UCSD-AML1 (cell line): ENCODE measurements around the gene C17orf67.

Source experiments
- DNase-seq: peaks from one replicate; lab custom pipeline; 2025; ENCODE audit not compliant: unreplicated experiment; lab: John Stamatoyannopoulos, UW

The C17orf67 gene

GRCh38 chr17:56833809-56834379 is at the start of gene C17orf67, which contains the start of gene DGKE:
C17orf67 (minus strand) TSS chr17:56833920; CDS start chr17:56815810, 18,110 bp downstream.
DGKE (plus strand) TSS chr17:56834151; CDS start chr17:56834796, 645 bp downstream.
- DNase-seq, result peak; percentile 98

- DNase-seq, result no peak
Measured at GRCh38 chr17:56881685-56882295, 48.1 kb upstream of the C17orf67 start.

GRCh38 chr17:56880571-56880970 is 46.9 kb upstream of the C17orf67 start:
- DNase-seq, result no peak

GRCh38 chr17:56880133-56880532 is 46.4 kb upstream of the C17orf67 start:
- DNase-seq, result no peak

- DNase-seq, result no peak
Measured at GRCh38 chr17:56879280-56879679, 45.6 kb upstream of the C17orf67 start.

- no peak for DNase-seq
Measured at GRCh38 chr17:56876766-56877179, 43.1 kb upstream of the C17orf67 start.

- no peak for DNase-seq
Measured at GRCh38 chr17:56870081-56870651, 36.4 kb upstream of the C17orf67 start.

GRCh38 chr17:56868716-56869115 is 35.0 kb upstream of the C17orf67 start:
- no peak for DNase-seq

GRCh38 chr17:56867948-56868376 is 34.2 kb upstream of the C17orf67 start:
- DNase-seq, result no peak

- DNase-seq, result no peak
Measured at GRCh38 chr17:56866496-56866895, 32.8 kb upstream of the C17orf67 start.

- no peak for DNase-seq
Measured at GRCh38 chr17:56866076-56866475, 32.4 kb upstream of the C17orf67 start.

- DNase-seq, result no peak
Measured at GRCh38 chr17:56863974-56864373, 30.3 kb upstream of the C17orf67 start.

- DNase-seq, result no peak
Measured at GRCh38 chr17:56861899-56862298, 28.2 kb upstream of the C17orf67 start.

- DNase-seq, result no peak
Measured at GRCh38 chr17:56851008-56851407, 17.3 kb upstream of the C17orf67 start.

- no peak for DNase-seq
Measured at GRCh38 chr17:56850591-56850990, 16.9 kb upstream of the C17orf67 start.

- DNase-seq, result no peak
Measured at GRCh38 chr17:56849131-56849530, 15.4 kb upstream of the C17orf67 start.

GRCh38 chr17:56847106-56847505 is 13.4 kb upstream of the C17orf67 start:
- no peak for DNase-seq

GRCh38 chr17:56845934-56846333 is 12.2 kb upstream of the C17orf67 start:
- DNase-seq, result no peak

- DNase-seq, result no peak
Measured at GRCh38 chr17:56842577-56842976, 8.9 kb upstream of the C17orf67 start.

- DNase-seq, result no peak
Measured at GRCh38 chr17:56838687-56839086, 5.0 kb upstream of the C17orf67 start.

- no peak for DNase-seq
Measured at GRCh38 chr17:56835264-56835585, 1.5 kb upstream of the C17orf67 start.

- DNase-seq, result peak; percentile 74
Measured at GRCh38 chr17:56834380-56835263, 902 bp upstream of the C17orf67 start.
